Upper lobe of left lung (tissue), 6 donors: Measurements from ENCODE around the gene CMTM1. TPM values are rescaled to one million over a fixed set of nuclear protein-coding genes. Genes with fewer than 3 reads are reported as not detected.
A peak's percentile ranks its signal among the peaks of the same experiment; 100 is the strongest.

Source experiments
- ATAC-seq, 2 donors: fragments of 200-7000 bp; cut with Tn5 transposase; one replicate each; pipeline ENCODE4 v1.9.1; 2022; ENCODE audit warnings: mild to moderate bottlenecking in 2 of 2, moderate library complexity in 2 of 2; ENCODE audit not compliant: low FRiP score in 2 of 2
- DNase-seq, 2 donors: peaks; one replicate each; pipeline ENCODE4 v3.0.0-alpha.2; 2019 to 2020
- H3K27ac ChIP-seq, 4 donors: fragments of 200-600 bp; sonication (generic); one replicate each; pipeline ENCODE4 v1.5.1; 2016 to 2019
- H3K27me3 ChIP-seq, 4 donors: fragments of 200-600 bp; sonication (generic); one replicate each; pipeline ENCODE4 v1.5.1; 2017 to 2019
- H3K36me3 ChIP-seq, 4 donors: fragments of 200-600 bp; sonication (generic); one replicate each; pipeline ENCODE4 v1.5.1; 2016 to 2019
- H3K4me1 ChIP-seq, 4 donors: fragments of 200-600 bp; sonication (generic); one replicate each; pipeline ENCODE4 v1.5.1; 2018 to 2019
- H3K4me3 ChIP-seq, 4 donors: fragments of 200-600 bp; sonication (generic); one replicate each; pipeline ENCODE4 v1.5.1; 2017 to 2019; ENCODE audit warnings: mild to moderate bottlenecking in 2 of 4, moderate library complexity in 1 of 4
- H3K9me3 ChIP-seq, 4 donors: fragments of 200-600 bp; sonication (generic); one replicate each; pipeline ENCODE4 v1.5.1; 2018 to 2019
- CTCF ChIP-seq, 6 experiments: fragments of 450-650 bp in 4 of 6; fragments of 200-600 bp in 2 of 6; sonication (generic) in 2 of 6; IDR thresholded peaks; one replicate each; pipeline ENCODE4 v1.5.1; 2016 to 2019; ENCODE audit warnings: antibody characterized with exemption in 6 of 6
- EP300 ChIP-seq, 4 donors: sonication (generic); formaldehyde crosslinking; IDR thresholded peaks; one replicate each; pipeline ENCODE4 v1.5.1; 2017; ENCODE audit warnings: antibody characterized with exemption in 4 of 4, control low read depth in 2 of 4
- POLR2A ChIP-seq, 4 donors: fragments of 450-650 bp; IDR thresholded peaks; one replicate each; pipeline ENCODE4 v1.5.1; 2016 to 2017; ENCODE audit warnings: antibody characterized with exemption in 4 of 4, mild to moderate bottlenecking in 2 of 4
- POLR2AphosphoS5 ChIP-seq, 2 donors: sonication (generic); formaldehyde crosslinking; IDR thresholded peaks; one replicate each; pipeline ENCODE4 v1.5.1; 2017; ENCODE audit warnings: antibody characterized with exemption in 2 of 2
- WGBS, 2 donors: methylation state at CpG; one replicate each; pipeline ENCODE4 v1.1.5; 2017 to 2018; 5-methylcytosine and 5-hydroxymethylcytosine counted together
- total RNA-seq, 6 donors: library from RNA; depleted of rRNA in 4 of 6; stranded (reverse); fragments of >200 nt in 4 of 6; gene quantifications; one replicate each; pipeline versions ENCODE4 v1.1.0 to v1.2.1, GENCODE V29; 2016 to 2021
- donor health status: DM: no; HTN: no; CAD: no; lungs with moderate emphysema.
- donor health status: DM: no; HTN: yes; CAD: no; lungs with severe emphysema.

The CMTM1 gene
- total RNA-seq, 6 donors from 2014 or later, result 0.61 to 9.5 (median 2.6) TPM; not detected in 2

GRCh38 chr16:66619534-66620428 is 53.5 kb downstream of the CMTM1 start:
- Histone ChIP-seq H3K27ac (no peak overlapping the region), H3K36me3 (peaks cover 0 to 30% (median 19%) of the 10 kb centered on the region in 4 donors), H3K4me1 (peaks cover 0 to 6% (median 0%) of the 10 kb centered on the region in 4 donors), H3K9me3 (no peaks in the 10 kb centered on the region), H3K4me3 (no peak overlapping the region), H3K27me3 (no peaks in the 10 kb centered on the region)
- 58 to 63% methylated on average over 10 to 12 of the region's 12 CpGs for WGBS, 2 donors
- ATAC-seq (peak in 1 of 2 donors; percentile 38), DNase-seq (no peak)
- TF ChIP-seq POLR2AphosphoS5 (IDR thresholded peaks at IDR 0.05) (no peak), EP300 (IDR thresholded peaks at IDR 0.05) (no peak), POLR2A (IDR thresholded peaks at IDR 0.05) (no peak), CTCF (IDR thresholded peaks at IDR 0.05) (no peak)

- TF ChIP-seq CTCF (IDR thresholded peaks at IDR 0.05) (no peak), POLR2AphosphoS5 (IDR thresholded peaks at IDR 0.05) (no peak), POLR2A (IDR thresholded peaks at IDR 0.05) (no peak), EP300 (IDR thresholded peaks at IDR 0.05) (no peak)
- Histone ChIP-seq H3K9me3 (no peaks in the 10 kb centered on the region), H3K27ac (no peak overlapping the region), H3K4me1 (peaks cover 0 to 6% (median 0%) of the 10 kb centered on the region in 4 donors), H3K4me3 (no peak overlapping the region), H3K27me3 (no peaks in the 10 kb centered on the region), H3K36me3 (peaks cover 0 to 24% (median 17%) of the 10 kb centered on the region in 4 donors)
- no peak for ATAC-seq
- 86 to 88% methylated on average over 6 to 8 of the region's 8 CpGs for WGBS, 2 donors
- no peak for DNase-seq
These were observed 54.2 kb downstream of the CMTM1 start for GRCh38 chr16:66620429-66620795.

- 94 to 97% methylated on average over 14 of the region's 14 CpGs for WGBS, 2 donors
- Histone ChIP-seq H3K4me1 (peaks cover 0 to 6% (median 0%) of the 10 kb centered on the region in 4 donors), H3K36me3 (peaks cover 0 to 23% (median 17%) of the 10 kb centered on the region in 4 donors), H3K27ac (no peak overlapping the region), H3K9me3 (no peaks in the 10 kb centered on the region), H3K4me3 (no peak overlapping the region), H3K27me3 (no peaks in the 10 kb centered on the region)
- DNase-seq (no peak), ATAC-seq (no peak)
- TF ChIP-seq CTCF (IDR thresholded peaks at IDR 0.05), result no peak
- no peak for TF ChIP-seq EP300 (IDR thresholded peaks at IDR 0.05)
- TF ChIP-seq POLR2AphosphoS5 (IDR thresholded peaks at IDR 0.05), result no peak
- no peak for TF ChIP-seq POLR2A (IDR thresholded peaks at IDR 0.05)
These were observed 55.7 kb downstream of the CMTM1 start for GRCh38 chr16:66621973-66622372.

GRCh38 chr16:66622863-66623262 is 56.6 kb downstream of the CMTM1 start:
- H3K27me3 ChIP-seq, result no peaks in the 10 kb centered on the region
- peaks cover 0 to 23% (median 17%) of the 10 kb centered on the region in 4 donors for H3K36me3 ChIP-seq
- ATAC-seq (no peak), DNase-seq (no peak)
- 58 to 69% methylated on average over 2 to 3 of the region's 3 CpGs for WGBS, 2 donors
- no peak overlapping the region for H3K4me3 ChIP-seq
- no peak overlapping the region for H3K27ac ChIP-seq
- H3K4me1 ChIP-seq, result peaks cover 0 to 6% (median 0%) of the 10 kb centered on the region in 4 donors
- TF ChIP-seq EP300 (IDR thresholded peaks at IDR 0.05) (no peak), CTCF (IDR thresholded peaks at IDR 0.05) (no peak), POLR2A (IDR thresholded peaks at IDR 0.05) (no peak), POLR2AphosphoS5 (IDR thresholded peaks at IDR 0.05) (no peak)
- H3K9me3 ChIP-seq, result no peaks in the 10 kb centered on the region
